SJSA1 (cell line): Measurements from ENCODE around the gene CELF6. TPM values are rescaled to one million over a fixed set of nuclear protein-coding genes. Genes with fewer than 3 reads are reported as not detected.
A peak's percentile ranks its signal among the peaks of the same experiment; 100 is the strongest.

ENCODE experiments used
- DNase-seq, 2 experiments: peaks; one replicate each; pipeline ENCODE4 v3.0.0-alpha.2; 2015 to 2020; ENCODE audit warnings: low spot score in 2 of 2, low read depth in 1 of 2
- H3K27ac ChIP-seq: fragments of 250-450 bp; sonication (Bioruptor Pico); 2 replicates; pipeline ENCODE4 v1.5.1; 2020; ENCODE audit warnings: mild to moderate bottlenecking, moderate library complexity
- H3K27me3 ChIP-seq: fragments of 250-450 bp; sonication (Bioruptor Pico); replicated peaks from 2 replicates; pipeline ENCODE4 v1.5.1; 2020; ENCODE audit warnings: mild to moderate bottlenecking, moderate library complexity
- H3K36me3 ChIP-seq: fragments of 250-450 bp; sonication (Bioruptor Pico); 2 replicates; pipeline ENCODE4 v1.5.1; 2020; ENCODE audit warnings: mild to moderate bottlenecking
- H3K4me1 ChIP-seq: fragments of 250-450 bp; sonication (Bioruptor Pico); replicated peaks from 2 replicates; pipeline ENCODE4 v1.6.1; 2021; ENCODE audit warnings: mild to moderate bottlenecking
- H3K4me3 ChIP-seq: fragments of 250-450 bp; sonication (Bioruptor Pico); 2 replicates; pipeline ENCODE4 v1.5.1; 2020; ENCODE audit warnings: mild to moderate bottlenecking
- H3K9me3 ChIP-seq: fragments of 250-450 bp; sonication (Bioruptor Pico); replicated peaks from 2 replicates; pipeline ENCODE4 v1.5.1; 2020; ENCODE audit warnings: mild to moderate bottlenecking
- total RNA-seq: library from RNA; depleted of rRNA; stranded (reverse); fragments of >200 nt; shearing (Covaris generic); gene quantifications from 2 replicates; pipeline ENCODE4 v1.2.3, GENCODE V29; 2014; rRNA removed

Gene CELF6
- total RNA-seq, 1 experiment from 2014 or later: 0.08 TPM

GRCh38 chr15:72237853-72238224 lies 82.1 kb downstream of the CELF6 start:
- peaks cover 22% of the 10 kb centered on the region for H3K4me1 ChIP-seq

GRCh38 chr15:72237029-72237852 lies 82.7 kb downstream of the CELF6 start:
- Histone ChIP-seq H3K4me3 (peak overlapping the region; percentile 30), H3K9me3 (no peaks in the 10 kb centered on the region), H3K27me3 (no peaks in the 10 kb centered on the region), H3K27ac (peak overlapping the region; percentile 95), H3K36me3 (peaks cover 33% of the 10 kb centered on the region), H3K4me1 (peaks cover 28% of the 10 kb centered on the region)
- peak; percentile 94 to 96 for DNase-seq

More at GRCh38 chr15:72237853-72238224, 82.1 kb downstream of the CELF6 start:
- Histone ChIP-seq H3K4me3 (no peak overlapping the region), H3K36me3 (peaks cover 39% of the 10 kb centered on the region), H3K9me3 (no peaks in the 10 kb centered on the region), H3K27ac (peak overlapping the region; percentile 95), H3K27me3 (no peaks in the 10 kb centered on the region)
- no peak for DNase-seq

- no peaks in the 10 kb centered on the region for H3K27me3 ChIP-seq
- H3K4me3 ChIP-seq: peak overlapping the region; percentile 30
- peaks cover 25% of the 10 kb centered on the region for H3K36me3 ChIP-seq
- peaks cover 32% of the 10 kb centered on the region for H3K4me1 ChIP-seq
- no peaks in the 10 kb centered on the region for H3K9me3 ChIP-seq
- H3K27ac ChIP-seq: peak overlapping the region; percentile 95
- DNase-seq: no peak
Measured at GRCh38 chr15:72236381-72237003, 83.5 kb downstream of the CELF6 start.

- Histone ChIP-seq H3K4me1 (peaks cover 32% of the 10 kb centered on the region), H3K27me3 (no peaks in the 10 kb centered on the region), H3K4me3 (no peak overlapping the region), H3K36me3 (peaks cover 18% of the 10 kb centered on the region), H3K9me3 (no peaks in the 10 kb centered on the region), H3K27ac (no peak overlapping the region)
- no peak for DNase-seq
Measured at GRCh38 chr15:72235298-72235697, 84.7 kb downstream of the CELF6 start.

Other genes starting within 250 kb of the CELF6 start
- 21.6 and 21.9 TPM in 2 replicates for gene MYO9A, start 202.0 kb downstream of the CELF6 start, total RNA-seq
- 0.78 and 2.5 TPM in 2 replicates for gene SENP8, start 201.8 kb downstream of the CELF6 start, total RNA-seq
- gene GRAMD2A, start 122.4 kb downstream of the CELF6 start, total RNA-seq: 0.16 TPM in 1 of 2 replicates, not detected in the other
- 1,365 and 1,516 TPM in 2 replicates for gene PKM, start 89.0 kb downstream of the CELF6 start, total RNA-seq
- 18.8 and 35.6 TPM in 2 replicates for gene PARP6, start 47.6 kb downstream of the CELF6 start, total RNA-seq
- gene HEXA, start 55.9 kb upstream of the CELF6 start, total RNA-seq: 58.5 and 90.0 TPM in 2 replicates
- gene TMEM202, start 78.1 kb upstream of the CELF6 start, total RNA-seq: not detected in 2 replicates
- gene ARIH1, start 154.2 kb upstream of the CELF6 start, total RNA-seq: 27.8 and 36.6 TPM in 2 replicates